Tibial nerve (tissue), 4 donors: ENCODE results near the gene SCN2B. TPM values are rescaled to one million over a fixed set of nuclear protein-coding genes. Genes with fewer than 3 reads are reported as not detected.

Experiments used
- DNase-seq, 2 donors: peaks; one replicate each; pipeline ENCODE4 v3.0.0-alpha.2; 2019; ENCODE audit warnings: low spot score in 2 of 2
- H3K27ac ChIP-seq, 4 donors: fragments of 200-600 bp; sonication (generic) in 3 of 4; one replicate each; pipeline ENCODE4 v1.5.1; 2017 to 2019; ENCODE audit warnings: mild to moderate bottlenecking in 1 of 4
- H3K27me3 ChIP-seq, 2 donors: fragments of 200-600 bp; sonication (generic) in 1 of 2; one replicate each; pipeline versions ENCODE4 v1.5.1 to v1.6.0; 2017 to 2019
- H3K36me3 ChIP-seq, 3 donors: fragments of 200-600 bp; sonication (generic); one replicate each; pipeline ENCODE4 v1.5.1; 2018 to 2019
- H3K4me1 ChIP-seq, 4 donors: fragments of 200-600 bp; sonication (generic) in 3 of 4; one replicate each; pipeline ENCODE4 v1.5.1; 2017 to 2019
- H3K4me3 ChIP-seq, 4 donors: fragments of 200-600 bp; sonication (generic) in 3 of 4; one replicate each; pipeline ENCODE4 v1.5.1; 2017 to 2019; ENCODE audit warnings: mild to moderate bottlenecking in 1 of 4, moderate library complexity in 1 of 4
- H3K9me3 ChIP-seq, 4 donors: fragments of 200-600 bp; sonication (generic) in 3 of 4; one replicate each; pipeline ENCODE4 v1.5.1; 2017 to 2019
- EP300 ChIP-seq, 2 donors: sonication (generic); formaldehyde crosslinking; IDR thresholded peaks; one replicate each; pipeline ENCODE4 v1.6.1; 2017; ENCODE audit warnings: antibody characterized with exemption in 2 of 2, mild to moderate bottlenecking in 1 of 2
- POLR2A ChIP-seq, 2 donors: fragments of 450-650 bp; IDR thresholded peaks; one replicate each; pipeline ENCODE4 v1.6.1; 2017; ENCODE audit warnings: antibody characterized with exemption in 2 of 2, mild to moderate bottlenecking in 2 of 2, moderate library complexity in 2 of 2
- WGBS, 2 donors: methylation state at CpG; one replicate each; pipeline ENCODE4 v1.1.5; 2018; 5-methylcytosine and 5-hydroxymethylcytosine counted together
- total RNA-seq, 4 donors: library from RNA; depleted of rRNA; stranded (reverse); fragments of >200 nt; gene quantifications; one replicate each; pipeline ENCODE4 v1.1.0, GENCODE V29; 2016
- TF ChIP-seq, protein P1 (sequence below), 5 experiments: fragments of 200-600 bp in 3 of 5; fragments of 450-650 bp in 2 of 5; sonication (generic) in 3 of 5; IDR thresholded peaks; one replicate each; pipeline ENCODE4 v1.5.1; 2016 to 2019; ENCODE audit warnings: antibody characterized with exemption in 5 of 5, mild to moderate bottlenecking in 3 of 5, moderate library complexity in 2 of 5

The SCN2B gene
- total RNA-seq, 4 donors from 2014 or later: 0.78 to 1.3 (median 0.87) TPM; not detected in 1

DNA sequence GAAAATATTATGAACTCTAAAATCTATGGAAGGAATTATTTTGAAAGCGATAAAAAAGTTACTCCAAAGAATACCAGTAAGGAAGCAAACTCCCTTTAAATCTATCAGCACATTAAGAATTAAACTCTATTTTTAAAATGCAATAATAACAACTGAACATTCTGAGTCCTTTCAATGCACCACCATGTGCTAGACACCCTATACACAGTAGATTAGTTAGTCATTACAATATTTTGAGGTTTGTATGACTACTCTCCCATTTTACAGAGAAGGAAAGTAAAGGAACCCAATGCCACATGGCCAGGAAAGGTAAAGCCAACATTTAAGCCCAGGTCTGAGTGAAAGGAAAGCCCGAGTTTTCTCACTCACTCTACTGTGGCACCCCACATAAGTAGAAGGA lies 30.6 kb upstream of the SCN2B start:
- Histone ChIP-seq H3K4me1 (no peaks in the 10 kb centered on the region), H3K36me3 (no peaks in the 10 kb centered on the region), H3K27ac (peak overlapping the region in 1 of 4 donors; percentile 62), H3K4me3 (no peak overlapping the region), H3K9me3 (no peaks in the 10 kb centered on the region), H3K27me3 (peaks cover 0 to 15% of the 10 kb centered on the region in 2 donors)
- TF ChIP-seq EP300 (IDR thresholded peaks at IDR 0.05): no peak
- TF ChIP-seq, protein P1, sequence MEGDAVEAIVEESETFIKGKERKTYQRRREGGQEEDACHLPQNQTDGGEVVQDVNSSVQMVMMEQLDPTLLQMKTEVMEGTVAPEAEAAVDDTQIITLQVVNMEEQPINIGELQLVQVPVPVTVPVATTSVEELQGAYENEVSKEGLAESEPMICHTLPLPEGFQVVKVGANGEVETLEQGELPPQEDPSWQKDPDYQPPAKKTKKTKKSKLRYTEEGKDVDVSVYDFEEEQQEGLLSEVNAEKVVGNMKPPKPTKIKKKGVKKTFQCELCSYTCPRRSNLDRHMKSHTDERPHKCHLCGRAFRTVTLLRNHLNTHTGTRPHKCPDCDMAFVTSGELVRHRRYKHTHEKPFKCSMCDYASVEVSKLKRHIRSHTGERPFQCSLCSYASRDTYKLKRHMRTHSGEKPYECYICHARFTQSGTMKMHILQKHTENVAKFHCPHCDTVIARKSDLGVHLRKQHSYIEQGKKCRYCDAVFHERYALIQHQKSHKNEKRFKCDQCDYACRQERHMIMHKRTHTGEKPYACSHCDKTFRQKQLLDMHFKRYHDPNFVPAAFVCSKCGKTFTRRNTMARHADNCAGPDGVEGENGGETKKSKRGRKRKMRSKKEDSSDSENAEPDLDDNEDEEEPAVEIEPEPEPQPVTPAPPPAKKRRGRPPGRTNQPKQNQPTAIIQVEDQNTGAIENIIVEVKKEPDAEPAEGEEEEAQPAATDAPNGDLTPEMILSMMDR (IDR thresholded peaks at IDR 0.05): no peak
- TF ChIP-seq POLR2A (IDR thresholded peaks at IDR 0.05): no peak
- 79 to 82% methylated on average over 2 of the region's 2 CpGs for WGBS, 2 donors
- DNase-seq: no peak

DNA sequence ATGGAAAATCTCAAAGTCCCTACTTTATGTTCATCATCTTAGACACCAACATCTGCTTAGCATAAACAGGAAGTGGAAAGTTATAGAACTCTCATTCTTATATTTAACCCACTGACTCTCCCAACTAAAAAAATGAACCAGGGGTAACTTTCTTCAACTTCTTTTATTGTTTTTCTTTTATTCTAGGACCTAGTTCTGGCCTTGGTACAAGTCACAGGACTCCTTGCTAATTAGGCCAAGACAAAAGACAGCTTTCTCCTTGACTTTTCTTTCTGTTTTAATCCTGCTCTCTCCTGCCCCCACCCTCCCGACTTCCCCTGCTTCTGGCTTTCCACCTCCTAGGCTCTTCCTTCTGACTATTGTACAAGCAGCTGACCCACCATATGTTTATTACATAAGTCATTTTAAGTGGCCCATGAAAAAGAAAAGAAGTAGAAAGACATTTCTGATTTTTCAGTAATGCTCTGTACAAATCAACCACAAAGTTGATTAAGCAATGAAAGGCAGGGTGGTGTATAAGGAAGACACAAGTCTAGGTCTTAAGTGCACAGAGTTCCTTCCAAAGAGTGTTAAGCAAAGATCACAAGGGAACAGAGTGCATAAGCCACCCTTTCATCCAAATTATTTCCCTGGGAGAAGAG lies 30.1 kb upstream of the SCN2B start:
- peak overlapping the region in 2 of 4 donors; percentile 27 to 62 for H3K27ac ChIP-seq
- WGBS, 2 donors: 9 to 17% methylated on average over 1 of the region's 1 CpG
- DNase-seq: peak in 1 of 2 donors; percentile 26
- peaks cover 0 to 10% of the 10 kb centered on the region in 2 donors for H3K27me3 ChIP-seq
- H3K9me3 ChIP-seq: no peaks in the 10 kb centered on the region
- no peaks in the 10 kb centered on the region for H3K4me1 ChIP-seq
- no peak overlapping the region for H3K4me3 ChIP-seq
- TF ChIP-seq POLR2A (IDR thresholded peaks at IDR 0.05) (no peak), EP300 (IDR thresholded peaks at IDR 0.05) (peak in 1 of 2 donors; percentile 53)
- H3K36me3 ChIP-seq: no peaks in the 10 kb centered on the region

DNA sequence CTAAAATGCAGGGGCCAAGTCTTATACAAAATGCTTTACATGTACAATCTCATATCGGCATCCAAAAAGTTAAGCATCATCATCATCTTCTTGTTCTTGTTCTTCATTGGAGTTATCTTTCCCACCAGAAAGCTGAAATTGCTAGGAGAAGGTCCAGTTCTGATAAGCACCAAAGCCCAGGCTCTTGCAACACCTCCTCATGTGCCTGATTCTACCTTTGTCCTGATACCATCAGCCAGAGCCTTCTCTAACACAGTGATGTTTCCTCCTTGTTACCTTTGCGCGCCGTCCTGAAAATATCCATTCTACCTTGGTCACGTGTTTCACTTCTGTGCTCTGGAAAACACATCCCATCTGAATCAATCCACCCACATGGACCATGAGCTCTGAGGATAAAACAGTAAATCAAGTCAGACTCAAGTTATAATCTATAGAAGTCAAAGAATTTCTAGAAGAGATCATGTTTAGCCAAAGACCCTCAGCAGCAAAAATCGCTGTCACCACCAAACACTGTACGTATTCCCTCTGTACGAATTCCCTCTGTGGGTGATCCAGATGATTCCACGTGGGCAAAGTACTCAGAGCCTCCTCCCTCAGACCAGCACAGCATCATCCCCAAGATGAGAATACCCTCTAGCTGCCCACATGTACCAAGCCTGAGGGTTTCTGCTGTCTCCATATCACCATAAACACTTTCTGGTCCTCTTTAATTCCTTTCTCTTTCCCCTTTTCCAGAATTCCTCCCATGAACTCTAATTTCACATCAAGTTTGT lies 29.4 kb upstream of the SCN2B start:
- H3K27ac ChIP-seq: peak overlapping the region in 2 of 4 donors; percentile 27 to 62
- 89% methylated on average over 9 of the region's 9 CpGs for WGBS, 2 donors

DNA sequence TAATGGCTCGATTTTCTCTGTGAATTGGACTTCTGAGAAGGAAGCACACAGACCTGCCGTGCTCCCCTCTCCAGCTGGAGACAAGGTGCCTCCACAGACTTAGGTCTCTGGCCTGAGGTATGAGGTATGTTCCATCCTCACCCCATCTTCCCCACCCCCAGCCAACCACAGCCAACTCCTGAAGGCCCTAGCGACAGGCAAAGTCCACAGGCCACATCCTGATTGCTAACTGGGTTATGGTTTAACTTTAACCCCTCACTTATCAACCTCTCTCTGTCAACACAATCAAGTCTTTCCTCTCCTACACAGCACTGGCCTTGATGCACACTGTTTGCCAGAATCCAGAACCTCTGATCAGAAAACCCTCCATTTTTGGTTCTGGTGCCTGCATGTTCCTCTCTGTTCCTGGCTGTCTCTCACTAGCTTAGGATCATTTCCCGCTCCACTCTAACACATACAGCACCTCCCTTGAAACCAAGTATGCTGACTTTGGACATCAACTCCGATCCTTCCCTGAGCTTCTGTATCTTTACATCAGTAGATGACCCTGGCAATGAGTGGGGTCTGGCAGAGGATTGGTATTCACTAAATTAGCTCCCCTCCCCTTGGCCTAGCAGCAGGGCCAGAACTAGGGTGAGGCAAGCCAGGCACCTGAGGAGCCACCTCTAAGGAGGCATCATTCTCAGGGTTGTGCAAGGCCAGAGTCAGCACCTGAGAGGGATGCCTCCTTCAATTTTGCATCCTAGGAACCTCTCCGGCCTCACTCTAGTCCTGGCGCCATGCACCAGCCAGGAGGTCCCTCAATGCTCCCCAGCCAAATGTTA lies 26.4 kb upstream of the SCN2B start:
- no peaks in the 10 kb centered on the region for H3K27me3 ChIP-seq
- peak overlapping the region in 1 of 4 donors; percentile 23 for H3K27ac ChIP-seq
- TF ChIP-seq EP300 (IDR thresholded peaks at IDR 0.05): no peak
- no peak for TF ChIP-seq POLR2A (IDR thresholded peaks at IDR 0.05)
- TF ChIP-seq, protein P1 (IDR thresholded peaks at IDR 0.05): no peak
- 76 to 78% methylated on average over 7 of the region's 7 CpGs for WGBS, 2 donors
- H3K4me3 ChIP-seq: no peak overlapping the region
- no peak for DNase-seq
- H3K36me3 ChIP-seq: no peaks in the 10 kb centered on the region
- H3K9me3 ChIP-seq: no peaks in the 10 kb centered on the region
- peaks cover 0 to 9% (median 0%) of the 10 kb centered on the region in 4 donors for H3K4me1 ChIP-seq

More for the DNA sequence above, 29.4 kb upstream of the SCN2B start:
- Histone ChIP-seq H3K27me3 (peaks cover 0 to 4% of the 10 kb centered on the region in 2 donors), H3K4me1 (no peaks in the 10 kb centered on the region), H3K4me3 (no peak overlapping the region), H3K9me3 (no peaks in the 10 kb centered on the region), H3K36me3 (no peaks in the 10 kb centered on the region)
- TF ChIP-seq, protein P1 (IDR thresholded peaks at IDR 0.05): no peak
- no peak for TF ChIP-seq EP300 (IDR thresholded peaks at IDR 0.05)
- no peak for TF ChIP-seq POLR2A (IDR thresholded peaks at IDR 0.05)
- DNase-seq: no peak

DNA sequence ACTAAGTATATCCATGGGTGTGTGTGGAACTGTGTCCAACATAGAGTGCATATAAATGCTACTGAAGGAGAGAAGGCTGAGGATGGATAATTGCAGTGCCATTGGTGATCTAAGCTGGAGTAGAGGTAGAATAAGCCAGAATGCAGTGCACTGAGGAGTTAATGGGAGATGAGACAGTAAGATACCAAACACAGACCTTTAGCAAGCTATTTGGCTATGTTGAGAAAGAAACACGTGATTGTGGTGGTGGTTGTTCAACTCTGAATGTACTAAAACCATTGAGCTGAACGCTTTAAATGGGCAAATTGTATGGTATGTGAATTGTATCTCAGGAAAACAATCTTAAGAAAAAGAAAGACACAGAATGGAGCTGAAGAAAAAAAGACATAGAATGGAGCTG lies 25.5 kb upstream of the SCN2B start:
- no peak for TF ChIP-seq EP300 (IDR thresholded peaks at IDR 0.05)
- no peak for TF ChIP-seq POLR2A (IDR thresholded peaks at IDR 0.05)
- TF ChIP-seq, protein P1 (IDR thresholded peaks at IDR 0.05): no peak
- WGBS, 2 donors: 81 to 83% methylated on average over 2 of the region's 2 CpGs
- H3K36me3 ChIP-seq: no peaks in the 10 kb centered on the region
- peak overlapping the region in 1 of 4 donors; percentile 23 for H3K27ac ChIP-seq
- no peak overlapping the region for H3K4me3 ChIP-seq
- no peaks in the 10 kb centered on the region for H3K27me3 ChIP-seq
- peaks cover 0 to 9% (median 0%) of the 10 kb centered on the region in 4 donors for H3K4me1 ChIP-seq
- no peak for DNase-seq
- H3K9me3 ChIP-seq: no peaks in the 10 kb centered on the region
